ENCODE measurements around the gene SFT2D2.
A peak's percentile ranks its signal among the peaks of the same experiment; 100 is the strongest.
"Not testable (repeated sequence)": the region's sequence is repeated elsewhere in the genome, so short reads cannot be mapped to it uniquely, and the experiment has no call there.

Gene SFT2D2

DNA sequence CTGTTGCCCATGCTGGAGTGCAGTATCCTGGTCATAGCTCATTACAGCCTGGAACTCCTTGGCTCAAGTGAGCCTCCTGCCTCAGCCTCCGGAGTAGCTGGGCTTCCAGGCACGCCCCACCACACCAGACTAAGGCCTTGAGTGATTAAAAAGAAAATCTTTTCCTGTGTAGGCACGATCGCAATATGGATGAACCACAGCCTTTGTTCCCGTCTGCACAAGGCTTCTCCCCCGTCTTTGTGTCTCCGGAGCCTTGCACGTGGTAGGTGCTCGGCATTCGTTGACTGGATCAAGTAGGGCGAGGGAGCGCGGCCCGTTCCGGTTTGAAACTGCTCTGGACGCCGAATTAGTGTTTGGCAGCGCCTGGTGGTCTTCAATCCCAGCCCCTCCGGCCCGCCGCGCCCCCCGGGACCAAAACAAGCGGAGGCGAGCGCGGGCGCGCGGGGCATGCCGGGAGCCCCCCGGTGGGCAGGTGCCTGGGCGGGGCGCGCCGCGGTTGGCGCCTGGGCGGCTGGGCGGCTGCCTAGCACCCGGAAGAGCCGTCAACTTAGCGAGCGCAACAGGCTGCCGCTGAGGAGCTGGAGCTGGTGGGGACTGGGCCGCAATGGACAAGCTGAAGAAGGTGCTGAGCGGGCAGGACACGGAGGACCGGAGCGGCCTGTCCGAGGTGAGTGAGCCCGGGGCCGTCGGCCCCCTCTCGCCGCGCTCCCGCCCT, at the start of gene SFT2D2:
SFT2D2 (plus strand) TSS at position 529 of the 715 bp plus-strand sequence; CDS start at position 605, 76 bp downstream.
- no peak for DNase-seq (ENCODE audit: low read depth)

GRCh38 chr1:168178227-168178637, 47.6 kb upstream of the SFT2D2 start:
- no peak for DNase-seq (ENCODE audit: low read depth)

GRCh38 chr1:168178638-168179437, 47.0 kb upstream of the SFT2D2 start, which contains the start of gene TIPRL:
TIPRL (plus strand) TSS chr1:168178962; CDS start chr1:168179078, 116 bp downstream.
- DNase-seq (ENCODE audit: low read depth), result peak; percentile 97

DNA sequence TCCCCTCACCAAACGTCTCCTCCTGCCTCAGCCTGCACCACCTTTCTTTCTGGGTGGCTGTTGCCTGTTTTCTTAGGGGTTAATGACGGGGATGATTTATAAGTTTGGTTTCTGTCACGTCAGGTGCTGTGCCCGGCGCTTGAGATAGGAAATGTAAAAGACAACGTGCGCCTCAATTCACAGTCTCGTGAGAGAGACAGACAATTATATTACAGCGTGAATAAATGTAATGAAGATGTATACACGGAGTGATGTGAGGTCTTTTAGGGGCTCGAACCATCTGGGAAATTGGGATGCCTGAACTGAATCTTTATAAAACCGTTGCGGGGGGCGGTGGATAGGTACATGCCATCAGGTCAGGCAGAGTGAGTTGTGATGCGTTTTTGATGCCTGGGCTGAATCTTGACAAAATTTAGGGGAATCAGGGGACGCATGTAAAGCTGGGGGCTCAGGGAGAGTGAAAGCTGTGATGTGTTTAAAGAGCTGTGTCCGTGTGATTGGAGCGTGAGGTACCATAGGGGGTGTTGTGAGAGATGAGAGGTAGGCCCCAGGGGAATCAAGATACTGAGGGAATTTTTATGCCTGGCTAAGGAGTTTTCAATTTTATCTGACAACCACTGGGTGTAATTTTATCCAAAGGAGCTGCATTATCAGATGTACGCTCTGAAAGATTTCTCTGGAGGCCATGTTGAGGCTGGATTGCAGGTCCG, 46.2 kb upstream of the SFT2D2 start:
- DNase-seq (ENCODE audit: low read depth), result no peak

- no peak for DNase-seq (ENCODE audit: low read depth)
Observed at GRCh38 chr1:168180148-168180524, 45.7 kb upstream of the SFT2D2 start.

GRCh38 chr1:168181063-168181720, 44.6 kb upstream of the SFT2D2 start:
- DNase-seq (ENCODE audit: low read depth), result not testable (repeated sequence)

DNA sequence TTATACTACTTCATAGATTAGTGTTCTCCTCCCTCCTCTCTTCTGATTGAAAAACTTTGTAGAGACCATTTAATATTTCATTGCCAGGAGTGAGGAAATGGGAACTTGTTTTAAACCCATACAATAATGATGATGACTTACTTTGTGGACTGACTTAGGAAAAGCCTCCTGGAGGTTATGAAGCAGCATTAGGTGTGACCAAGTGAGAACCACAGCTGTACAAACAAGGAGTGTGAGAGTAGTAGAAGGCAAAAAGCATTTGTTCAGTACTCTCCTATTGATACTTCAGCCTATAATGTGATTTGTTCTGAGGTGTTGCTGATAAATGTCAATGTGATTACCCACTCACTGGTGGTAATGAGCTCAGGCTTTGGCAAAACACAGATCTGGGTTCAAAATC, 38.6 kb upstream of the SFT2D2 start:
- DNase-seq (ENCODE audit: low read depth), result no peak

- no peak for DNase-seq (ENCODE audit: low read depth)
Observed at GRCh38 chr1:168190403-168190802, 35.4 kb upstream of the SFT2D2 start.

- no peak for DNase-seq (ENCODE audit: low read depth)
Observed at GRCh38 chr1:168195199-168196135, 30.3 kb upstream of the SFT2D2 start.

- DNase-seq (ENCODE audit: low read depth), result no peak
Observed at GRCh38 chr1:168199056-168199455, 26.7 kb upstream of the SFT2D2 start.

GRCh38 chr1:168202941-168203654, 22.7 kb upstream of the SFT2D2 start:
- peak; percentile 88 for DNase-seq (ENCODE audit: low read depth)

GRCh38 chr1:168206111-168206510, 19.7 kb upstream of the SFT2D2 start:
- DNase-seq (ENCODE audit: low read depth), result no peak

DNA sequence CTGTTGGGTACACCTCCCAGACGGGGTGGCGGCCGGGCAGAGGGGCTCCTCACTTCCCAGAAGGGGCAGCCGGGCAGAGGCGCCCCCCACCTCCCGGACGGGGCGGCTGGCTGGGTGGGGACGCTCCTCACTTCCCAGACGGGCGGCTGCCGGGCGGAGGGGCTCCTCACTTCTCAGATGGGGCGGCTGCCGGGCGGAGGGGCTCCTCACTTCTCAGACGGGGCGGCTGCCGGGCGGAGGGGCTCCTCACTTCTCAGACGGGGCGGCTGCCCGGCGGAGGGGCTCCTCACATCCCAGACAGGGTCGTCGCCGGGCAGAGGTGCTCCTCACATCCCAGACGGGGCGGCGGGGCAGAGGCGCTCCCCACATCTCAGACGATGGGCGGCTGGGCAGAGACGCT, 18.1 kb upstream of the SFT2D2 start:
- not testable (repeated sequence) for DNase-seq (ENCODE audit: low read depth)

- DNase-seq (ENCODE audit: low read depth), result no peak
Observed at GRCh38 chr1:168210312-168210711, 15.5 kb upstream of the SFT2D2 start.

DNA sequence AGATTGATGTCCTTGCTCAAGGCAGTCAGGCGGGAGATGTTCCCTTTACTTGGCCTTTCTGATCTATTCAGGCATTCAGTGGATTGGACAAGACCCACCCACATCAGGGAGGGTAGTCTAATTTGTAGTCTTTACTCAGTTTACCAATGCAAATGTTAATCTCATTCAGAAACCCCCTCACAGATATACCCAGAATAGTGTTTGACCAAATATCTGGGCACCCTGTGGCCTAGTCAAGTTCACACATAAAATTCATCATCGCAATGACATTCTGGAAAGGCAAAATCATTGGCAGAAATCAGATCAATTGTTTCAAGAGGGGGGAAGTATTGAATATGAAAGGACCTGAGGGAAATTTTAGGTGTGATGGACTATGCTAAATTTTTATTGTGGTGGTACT, 12.5 kb upstream of the SFT2D2 start:
- no peak for DNase-seq (ENCODE audit: low read depth)

GRCh38 chr1:168216171-168216570, 9.6 kb upstream of the SFT2D2 start:
- no peak for DNase-seq (ENCODE audit: low read depth)

- no peak for DNase-seq (ENCODE audit: low read depth)
Observed at GRCh38 chr1:168217664-168218063, 8.1 kb upstream of the SFT2D2 start.

- DNase-seq (ENCODE audit: low read depth), result no peak
Observed at GRCh38 chr1:168218658-168219057, 7.1 kb upstream of the SFT2D2 start.

GRCh38 chr1:168220470-168220871, 5.3 kb upstream of the SFT2D2 start:
- DNase-seq (ENCODE audit: low read depth), result no peak

DNA sequence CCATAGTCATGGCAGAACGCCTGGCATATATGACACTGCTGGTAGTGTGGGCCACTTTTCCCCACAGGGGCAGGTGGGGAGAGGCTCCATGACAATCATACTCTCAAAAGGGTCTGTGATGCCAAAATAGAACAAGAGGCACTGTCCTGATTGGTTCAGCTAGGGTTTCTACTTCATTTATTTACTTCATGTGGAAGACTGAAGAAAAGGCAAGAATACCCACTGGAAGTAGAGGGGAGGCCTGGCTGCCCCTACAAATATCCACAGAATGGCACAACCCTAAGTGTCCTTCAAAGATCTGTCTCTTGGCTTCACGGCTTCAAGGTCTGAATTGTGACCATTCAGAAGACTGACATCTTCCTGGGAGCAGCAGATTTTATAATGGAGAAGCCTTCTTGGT, 4.5 kb upstream of the SFT2D2 start:
- no peak for DNase-seq (ENCODE audit: low read depth)

All from GM04503 (cell line).